GM18526 (cell line): ENCODE data around the gene LAMP1.

Source experiments
- POLR2A ChIP-seq: IDR thresholded peaks from 3 replicates; pipeline ENCODE4 v1.6.1; 2011; ENCODE audit not compliant: insufficient read length; ENCODE audit errors: extremely low read depth

Gene LAMP1

GRCh38 chr13:113359571-113359970, 62.5 kb downstream of the LAMP1 start:
- no peak for TF ChIP-seq POLR2A

GRCh38 chr13:113360446-113360845, 63.4 kb downstream of the LAMP1 start:
- TF ChIP-seq POLR2A = no peak

- no peak for TF ChIP-seq POLR2A
These were observed 64.4 kb downstream of the LAMP1 start for GRCh38 chr13:113361406-113361805.

- TF ChIP-seq POLR2A = no peak
These were observed 67.4 kb downstream of the LAMP1 start for GRCh38 chr13:113364311-113364889.

GRCh38 chr13:113364901-113365582, 68.0 kb downstream of the LAMP1 start:
- TF ChIP-seq POLR2A = no peak

- no peak for TF ChIP-seq POLR2A
These were observed 68.5 kb downstream of the LAMP1 start for GRCh38 chr13:113365583-113365970.

GRCh38 chr13:113365971-113366588, 69.0 kb downstream of the LAMP1 start:
- no peak for TF ChIP-seq POLR2A

GRCh38 chr13:113367020-113367560, 70.1 kb downstream of the LAMP1 start:
- no peak for TF ChIP-seq POLR2A

GRCh38 chr13:113367771-113368170, 70.7 kb downstream of the LAMP1 start:
- no peak for TF ChIP-seq POLR2A

GRCh38 chr13:113369189-113369588, 72.2 kb downstream of the LAMP1 start:
- TF ChIP-seq POLR2A = no peak

- no peak for TF ChIP-seq POLR2A
These were observed 72.8 kb downstream of the LAMP1 start for GRCh38 chr13:113369881-113370280.

GRCh38 chr13:113371061-113371460, 74.0 kb downstream of the LAMP1 start:
- TF ChIP-seq POLR2A = no peak
